ENCODE data around the gene EWSR1.

- TF ChIP-seq CTCF (conservative IDR thresholded peaks at IDR 0.05; ENCODE audit: low read depth, low read length) (no peak), POLR2A (IDR thresholded peaks at IDR 0.05; ENCODE audit: low read depth, low read length) (no peak)
These were observed 77.9 kb downstream of the EWSR1 start for GRCh38 chr22:29345932-29346331.

Data from IMR-90 (cell line).